ENCODE results near the gene SMAD2. TPM values are rescaled to one million over a fixed set of nuclear protein-coding genes. Genes with fewer than 3 reads are reported as not detected.

SMAD2 gene
- total RNA-seq, 1 donor: 44.9 TPM

DNA sequence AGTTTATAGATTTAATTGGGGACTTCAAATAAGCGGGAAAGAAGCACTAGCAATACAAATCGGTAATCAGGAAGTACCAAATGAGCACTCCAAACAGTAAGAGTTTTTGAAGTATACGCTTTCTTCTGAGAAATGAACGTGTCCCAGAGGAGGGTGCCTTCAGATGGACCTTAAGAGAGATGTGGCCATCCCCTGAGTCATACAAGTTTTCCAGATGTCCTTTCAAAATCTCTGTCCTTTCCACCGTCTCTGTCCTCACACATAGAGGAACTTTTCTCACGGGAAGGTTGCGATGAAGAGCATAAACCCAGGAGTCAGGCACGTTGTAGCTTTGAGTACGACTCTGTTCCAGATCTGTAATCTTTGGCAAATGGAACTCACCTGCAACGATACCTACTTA lies 1.7 kb upstream of the SMAD2 start:
- peaks cover 30% of the 10 kb centered on the region for H3K79me2 ChIP-seq (ENCODE audit: insufficient read depth, low read length)
- H2AFZ ChIP-seq (ENCODE audit: low read length): no peak overlapping the region
- no peak for DNase-seq (ENCODE audit: insufficient read length, low spot score, missing footprints)
- peaks cover 19% of the 10 kb centered on the region for H3K27me3 ChIP-seq (ENCODE audit: insufficient read depth, low read length)
- H3K4me3 ChIP-seq (ENCODE audit: insufficient read depth, low read length): no peak overlapping the region
- H3K4me1 ChIP-seq (ENCODE audit: insufficient read depth, low read length): peaks cover 18% of the 10 kb centered on the region
- H4K20me1 ChIP-seq (ENCODE audit: insufficient read depth, low read length): peaks cover 13% of the 10 kb centered on the region
- H3K36me3 ChIP-seq (ENCODE audit: insufficient read depth, low read length): no peaks in the 10 kb centered on the region
- no peak overlapping the region for H3K4me2 ChIP-seq (ENCODE audit: insufficient read depth, low read length)
- H3K27ac ChIP-seq (ENCODE audit: low read depth, low read length): no peak overlapping the region
- H3K9me3 ChIP-seq (ENCODE audit: low read depth, low read length): no peaks in the 10 kb centered on the region
- TF ChIP-seq, protein P1, sequence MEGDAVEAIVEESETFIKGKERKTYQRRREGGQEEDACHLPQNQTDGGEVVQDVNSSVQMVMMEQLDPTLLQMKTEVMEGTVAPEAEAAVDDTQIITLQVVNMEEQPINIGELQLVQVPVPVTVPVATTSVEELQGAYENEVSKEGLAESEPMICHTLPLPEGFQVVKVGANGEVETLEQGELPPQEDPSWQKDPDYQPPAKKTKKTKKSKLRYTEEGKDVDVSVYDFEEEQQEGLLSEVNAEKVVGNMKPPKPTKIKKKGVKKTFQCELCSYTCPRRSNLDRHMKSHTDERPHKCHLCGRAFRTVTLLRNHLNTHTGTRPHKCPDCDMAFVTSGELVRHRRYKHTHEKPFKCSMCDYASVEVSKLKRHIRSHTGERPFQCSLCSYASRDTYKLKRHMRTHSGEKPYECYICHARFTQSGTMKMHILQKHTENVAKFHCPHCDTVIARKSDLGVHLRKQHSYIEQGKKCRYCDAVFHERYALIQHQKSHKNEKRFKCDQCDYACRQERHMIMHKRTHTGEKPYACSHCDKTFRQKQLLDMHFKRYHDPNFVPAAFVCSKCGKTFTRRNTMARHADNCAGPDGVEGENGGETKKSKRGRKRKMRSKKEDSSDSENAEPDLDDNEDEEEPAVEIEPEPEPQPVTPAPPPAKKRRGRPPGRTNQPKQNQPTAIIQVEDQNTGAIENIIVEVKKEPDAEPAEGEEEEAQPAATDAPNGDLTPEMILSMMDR (IDR thresholded peaks at IDR 0.05; ENCODE audit: extremely low read depth, low read depth, low read length): no peak

DNA sequence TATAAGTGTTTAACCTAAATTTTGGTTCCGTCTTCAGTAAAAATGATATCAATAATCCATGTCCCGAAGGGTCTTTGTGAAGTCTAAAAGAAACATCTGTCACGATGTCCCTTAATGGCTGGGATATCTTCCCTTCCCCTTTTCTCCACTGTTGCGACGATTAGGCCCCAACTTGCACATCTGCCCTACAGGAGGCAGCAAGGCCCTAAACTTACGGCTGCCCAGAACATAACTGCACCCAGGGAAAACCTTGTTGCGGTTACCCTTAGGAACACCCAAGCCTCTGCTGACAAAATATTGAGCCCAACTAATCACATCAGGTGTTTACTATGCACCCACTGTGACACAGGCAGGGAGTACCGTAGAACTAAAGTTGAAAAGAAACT lies 1.3 kb upstream of the SMAD2 start:
- Histone ChIP-seq H3K27ac (ENCODE audit: low read depth, low read length) (no peak overlapping the region), H2AFZ (ENCODE audit: low read length) (peak overlapping the region; percentile 81), H3K27me3 (ENCODE audit: insufficient read depth, low read length) (peaks cover 16% of the 10 kb centered on the region), H3K9me3 (ENCODE audit: low read depth, low read length) (no peaks in the 10 kb centered on the region), H3K4me2 (ENCODE audit: insufficient read depth, low read length) (peak overlapping the region; percentile 75), H3K4me1 (ENCODE audit: insufficient read depth, low read length) (peaks cover 18% of the 10 kb centered on the region), H3K36me3 (ENCODE audit: insufficient read depth, low read length) (no peaks in the 10 kb centered on the region), H3K79me2 (ENCODE audit: insufficient read depth, low read length) (peaks cover 35% of the 10 kb centered on the region), H3K4me3 (ENCODE audit: insufficient read depth, low read length) (peak overlapping the region; percentile 91), H4K20me1 (ENCODE audit: insufficient read depth, low read length) (peaks cover 16% of the 10 kb centered on the region)
- DNase-seq (ENCODE audit: insufficient read length, low spot score, missing footprints): no peak
- TF ChIP-seq, protein P1 (IDR thresholded peaks at IDR 0.05; ENCODE audit: extremely low read depth, low read depth, low read length): no peak

DNA sequence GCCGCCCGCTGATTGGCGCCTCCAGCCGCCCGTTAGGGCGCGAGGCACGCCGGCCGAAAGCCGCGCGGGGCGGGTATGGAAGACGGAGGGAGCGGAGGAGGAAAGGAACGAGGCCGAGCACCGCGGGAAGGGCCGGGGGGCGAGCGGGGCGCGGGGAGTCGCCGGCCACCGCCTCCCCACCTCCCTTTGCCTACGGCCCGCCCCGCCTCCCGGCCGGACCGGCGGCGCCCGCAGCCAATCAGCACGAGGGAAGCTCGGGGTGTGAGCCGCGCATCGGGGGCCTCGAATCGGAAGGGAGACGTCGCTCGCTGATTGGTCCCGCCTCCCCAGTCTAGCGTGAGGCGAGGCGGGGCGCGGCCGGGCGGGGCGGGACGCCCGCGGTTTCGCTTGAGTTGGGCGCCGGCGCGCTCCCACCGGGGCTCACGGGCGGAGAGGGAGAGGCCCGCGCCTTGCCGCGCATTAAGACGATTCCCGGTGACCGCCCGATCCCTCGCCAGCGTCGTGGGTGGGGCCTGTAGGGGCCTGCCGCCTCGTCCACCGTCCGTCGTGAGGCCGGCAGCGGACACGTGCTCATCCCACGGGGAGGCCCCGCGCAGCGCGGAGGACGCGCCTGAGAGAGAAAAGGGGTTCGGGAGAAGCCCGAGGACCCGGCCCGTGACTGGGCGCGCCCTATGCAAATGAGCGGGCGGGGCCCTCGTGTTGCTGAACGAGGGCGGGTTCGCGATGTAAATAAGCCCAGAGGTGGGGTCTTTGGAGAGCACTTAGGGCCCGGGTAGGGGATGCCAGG lies 665 bp upstream of the SMAD2 start:
- Histone ChIP-seq H3K27ac (ENCODE audit: low read depth, low read length) (peak overlapping the region; percentile 66), H3K27me3 (ENCODE audit: insufficient read depth, low read length) (peaks cover 10% of the 10 kb centered on the region), H3K4me3 (ENCODE audit: insufficient read depth, low read length) (peak overlapping the region; percentile 91), H2AFZ (ENCODE audit: low read length) (peak overlapping the region; percentile 81), H3K4me2 (ENCODE audit: insufficient read depth, low read length) (peak overlapping the region; percentile 75), H4K20me1 (ENCODE audit: insufficient read depth, low read length) (peaks cover 21% of the 10 kb centered on the region), H3K9me3 (ENCODE audit: low read depth, low read length) (no peaks in the 10 kb centered on the region), H3K79me2 (ENCODE audit: insufficient read depth, low read length) (peaks cover 41% of the 10 kb centered on the region), H3K4me1 (ENCODE audit: insufficient read depth, low read length) (peaks cover 18% of the 10 kb centered on the region), H3K36me3 (ENCODE audit: insufficient read depth, low read length) (no peaks in the 10 kb centered on the region)
- TF ChIP-seq, protein P1 (IDR thresholded peaks at IDR 0.05; ENCODE audit: extremely low read depth, low read depth, low read length): no peak
- DNase-seq (ENCODE audit: insufficient read length, low spot score, missing footprints): peak; percentile 99

DNA sequence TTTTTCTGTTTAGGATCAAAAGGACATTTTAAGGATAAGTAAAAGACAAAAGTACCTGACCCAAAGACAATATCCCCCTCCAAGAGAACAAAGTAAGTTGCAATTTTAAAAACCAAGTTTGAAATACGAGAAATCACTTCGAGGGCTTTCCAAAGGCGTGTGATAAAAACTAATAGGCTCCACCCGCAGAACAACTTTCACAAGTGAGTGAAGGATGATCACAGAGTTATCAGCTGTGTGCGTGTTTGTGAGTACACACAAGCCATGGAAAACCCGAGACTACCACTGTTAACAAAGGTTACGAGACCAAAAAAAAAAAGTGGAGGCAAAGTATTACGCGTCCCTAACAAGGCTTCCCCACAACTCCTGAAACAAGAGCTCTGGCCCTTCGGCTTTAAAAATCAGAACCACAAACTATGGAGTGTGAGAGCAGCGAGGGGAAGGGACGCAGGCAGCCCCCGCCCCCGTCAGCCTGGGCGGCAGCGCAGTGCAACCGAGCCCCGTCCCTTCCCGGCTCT lies 719 bp downstream of the SMAD2 start:
- Histone ChIP-seq H3K4me1 (ENCODE audit: insufficient read depth, low read length) (peaks cover 18% of the 10 kb centered on the region), H3K4me2 (ENCODE audit: insufficient read depth, low read length) (peak overlapping the region; percentile 86), H3K9me3 (ENCODE audit: low read depth, low read length) (no peaks in the 10 kb centered on the region), H2AFZ (ENCODE audit: low read length) (peak overlapping the region; percentile 89), H3K4me3 (ENCODE audit: insufficient read depth, low read length) (peak overlapping the region; percentile 91), H3K79me2 (ENCODE audit: insufficient read depth, low read length) (peaks cover 55% of the 10 kb centered on the region), H3K27ac (ENCODE audit: low read depth, low read length) (peak overlapping the region; percentile 83), H3K36me3 (ENCODE audit: insufficient read depth, low read length) (no peaks in the 10 kb centered on the region), H3K27me3 (ENCODE audit: insufficient read depth, low read length) (peaks cover 10% of the 10 kb centered on the region), H4K20me1 (ENCODE audit: insufficient read depth, low read length) (peaks cover 25% of the 10 kb centered on the region)
- TF ChIP-seq, protein P1 (IDR thresholded peaks at IDR 0.05; ENCODE audit: extremely low read depth, low read depth, low read length): no peak
- no peak for DNase-seq (ENCODE audit: insufficient read length, low spot score, missing footprints)
